HG03439 (cell line): Measurements from ENCODE around the gene RTKN.
"Not testable (repeated sequence)": the region's sequence is repeated elsewhere in the genome, so short reads cannot be mapped to it uniquely, and the experiment has no call there.

Experiments used
- ATAC-seq: cut with Tn5 transposase; IDR thresholded peaks from one replicate; pipeline ENCODE4 v1.9.1; 2021; ENCODE audit warnings: mild to moderate bottlenecking, moderate library complexity; ENCODE audit not compliant: unreplicated experiment

RTKN gene

GRCh38 chr2:74461187-74462053, 19.7 kb upstream of the RTKN start:
- ATAC-seq, result no peak

- not testable (repeated sequence) for ATAC-seq
Observed at GRCh38 chr2:74460187-74460586, 18.4 kb upstream of the RTKN start.

- ATAC-seq, result not testable (repeated sequence)
Observed at GRCh38 chr2:74459503-74460118, 17.9 kb upstream of the RTKN start.

GRCh38 chr2:74458938-74459363, 17.2 kb upstream of the RTKN start:
- ATAC-seq, result no peak

GRCh38 chr2:74458132-74458937, 16.6 kb upstream of the RTKN start, which contains the start of gene WBP1:
WBP1 (plus strand) TSS chr2:74458438; CDS start chr2:74458603, 165 bp downstream.
- ATAC-seq, result peak; percentile 85

GRCh38 chr2:74457549-74458131, 15.9 kb upstream of the RTKN start:
- peak; percentile 29 for ATAC-seq

- ATAC-seq, result no peak
Observed at GRCh38 chr2:74457129-74457548, 15.4 kb upstream of the RTKN start.

- peak; percentile 41 for ATAC-seq
Observed at GRCh38 chr2:74454654-74455511, 13.1 kb upstream of the RTKN start, which contains the start of gene INO80B. INO80B (plus strand) TSS chr2:74455087; CDS start chr2:74455117, 30 bp downstream.

- no peak for ATAC-seq
Observed at GRCh38 chr2:74450570-74451190, 8.9 kb upstream of the RTKN start.

- ATAC-seq, result no peak
Observed at GRCh38 chr2:74448771-74449170, 7.0 kb upstream of the RTKN start.

GRCh38 chr2:74447230-74447999, 5.7 kb upstream of the RTKN start:
- ATAC-seq, result no peak

- ATAC-seq, result no peak
Observed at GRCh38 chr2:74444498-74445318, 3.0 kb upstream of the RTKN start.

- ATAC-seq, result not testable (repeated sequence)
Observed at GRCh38 chr2:74442483-74443297, 953 bp upstream of the RTKN start.

GRCh38 chr2:74441170-74441689, 507 bp downstream of the RTKN start:
- ATAC-seq, result no peak

GRCh38 chr2:74440378-74441169, 1.2 kb downstream of the RTKN start:
- ATAC-seq, result peak; percentile 59
